Measurements from ENCODE around the gene ATP9A. TPM values are rescaled to one million over a fixed set of nuclear protein-coding genes. Genes with fewer than 3 reads are reported as not detected.
A peak's percentile ranks its signal among the peaks of the same experiment; 100 is the strongest.

Gene ATP9A
- total RNA-seq, 1 experiment from 2014 or later: 31.3 TPM

DNA sequence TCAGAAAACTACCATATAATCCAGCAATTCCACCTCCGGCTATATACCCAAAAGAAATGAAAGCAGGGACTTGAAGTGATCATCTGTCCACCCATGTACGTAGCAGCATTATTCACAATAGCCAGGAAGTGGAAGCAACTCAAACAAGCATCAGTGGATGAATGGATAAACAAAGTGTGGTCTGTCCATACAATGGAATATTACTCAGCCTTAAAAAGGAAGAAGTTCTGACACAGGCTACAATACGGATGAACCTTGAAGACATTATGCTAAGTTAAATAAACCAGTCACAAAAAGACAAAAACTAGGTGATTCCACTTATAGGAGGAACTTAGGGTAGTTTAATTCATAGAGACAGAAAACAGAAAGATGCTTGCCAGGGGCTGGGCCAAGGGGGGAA, 76.5 kb downstream of the ATP9A start:
- H3K4me3 ChIP-seq (ENCODE audit: low read length): no peak overlapping the region
- no TSS peak for BruUV-seq (replicated peaks)
- no peak overlapping the region for H2AFZ ChIP-seq (ENCODE audit: low read length)
- no peaks in the 10 kb centered on the region for H3K9me2 ChIP-seq (replicated peaks; ENCODE audit: low read length)
- TF ChIP-seq EZH2phosphoT487 (IDR thresholded peaks at IDR 0.05; ENCODE audit: borderline replicate concordance, low read length): no peak
- TF ChIP-seq, protein P1, sequence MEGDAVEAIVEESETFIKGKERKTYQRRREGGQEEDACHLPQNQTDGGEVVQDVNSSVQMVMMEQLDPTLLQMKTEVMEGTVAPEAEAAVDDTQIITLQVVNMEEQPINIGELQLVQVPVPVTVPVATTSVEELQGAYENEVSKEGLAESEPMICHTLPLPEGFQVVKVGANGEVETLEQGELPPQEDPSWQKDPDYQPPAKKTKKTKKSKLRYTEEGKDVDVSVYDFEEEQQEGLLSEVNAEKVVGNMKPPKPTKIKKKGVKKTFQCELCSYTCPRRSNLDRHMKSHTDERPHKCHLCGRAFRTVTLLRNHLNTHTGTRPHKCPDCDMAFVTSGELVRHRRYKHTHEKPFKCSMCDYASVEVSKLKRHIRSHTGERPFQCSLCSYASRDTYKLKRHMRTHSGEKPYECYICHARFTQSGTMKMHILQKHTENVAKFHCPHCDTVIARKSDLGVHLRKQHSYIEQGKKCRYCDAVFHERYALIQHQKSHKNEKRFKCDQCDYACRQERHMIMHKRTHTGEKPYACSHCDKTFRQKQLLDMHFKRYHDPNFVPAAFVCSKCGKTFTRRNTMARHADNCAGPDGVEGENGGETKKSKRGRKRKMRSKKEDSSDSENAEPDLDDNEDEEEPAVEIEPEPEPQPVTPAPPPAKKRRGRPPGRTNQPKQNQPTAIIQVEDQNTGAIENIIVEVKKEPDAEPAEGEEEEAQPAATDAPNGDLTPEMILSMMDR (conservative IDR thresholded peaks at IDR 0.05; ENCODE audit: low read depth, low read length): no peak
- TF ChIP-seq EZH2 (IDR thresholded peaks at IDR 0.05; ENCODE audit: low read length, unreplicated experiment): no peak
- H3K27me3 ChIP-seq (ENCODE audit: low read length): no peaks in the 10 kb centered on the region
- ATAC-seq: no peak
- H3K36me3 ChIP-seq (ENCODE audit: low read depth, low read length): peaks cover 5% of the 10 kb centered on the region; the same call in 1 of the 2 replicates
- ChIA-PET POLR2A (ENCODE audit: unreplicated experiment) (no interaction called here), CTCF (no interaction called here)
- H3K9me3 ChIP-seq (ENCODE audit: low read length): no peaks in the 10 kb centered on the region
- no peaks in the 10 kb centered on the region for H4K20me1 ChIP-seq (ENCODE audit: low read length)
- no peak overlapping the region for H3K4me2 ChIP-seq (ENCODE audit: low read length)
- H3F3A ChIP-seq (ENCODE audit: low read length, unreplicated experiment): no peaks in the 10 kb centered on the region
- H3K79me2 ChIP-seq (ENCODE audit: low read length): no peaks in the 10 kb centered on the region
- peaks cover 31% of the 10 kb centered on the region for H3K4me1 ChIP-seq (ENCODE audit: insufficient read depth, low read length)
- no peak overlapping the region for H3K27ac ChIP-seq (ENCODE audit: low read length)
- H3K9ac ChIP-seq (ENCODE audit: low read length): no peak overlapping the region
- no peak for DNase-seq
- intact Hi-C loops (cut with micrococcal nuclease): no loop called here

DNA sequence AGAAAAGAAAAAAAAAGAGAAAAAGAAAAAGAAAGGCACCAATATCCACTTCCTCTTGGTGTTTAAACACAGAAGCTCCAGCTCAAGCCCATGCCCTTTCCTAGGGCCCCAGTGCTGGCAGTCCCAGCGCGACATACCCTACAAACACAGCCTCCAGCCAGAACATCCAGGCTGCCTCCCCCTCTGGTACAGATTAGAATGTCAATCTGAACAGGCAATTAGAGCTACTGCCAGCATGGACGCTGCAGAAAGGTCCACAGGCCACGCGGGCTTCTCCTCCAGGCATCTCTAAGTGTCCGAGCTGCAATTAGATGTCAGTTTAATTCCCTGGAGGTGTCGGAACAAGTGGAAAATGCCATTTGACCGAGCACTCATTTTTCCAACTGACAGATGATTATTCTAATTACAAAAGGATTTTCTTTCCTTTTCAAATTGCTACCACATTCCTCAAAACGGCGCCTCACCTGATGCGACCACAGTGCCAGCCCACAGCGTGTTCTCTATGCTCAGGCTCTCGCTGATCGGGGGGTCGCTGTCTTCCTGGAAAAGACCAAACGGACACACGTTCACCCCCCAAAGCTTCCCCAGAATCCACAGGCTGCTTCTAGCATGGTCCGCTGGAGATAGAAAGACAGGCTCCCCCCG, 79.5 kb downstream of the ATP9A start:
- Histone ChIP-seq H3K4me1 (ENCODE audit: insufficient read depth, low read length) (peaks cover 15% of the 10 kb centered on the region), H3F3A (ENCODE audit: low read length, unreplicated experiment) (no peaks in the 10 kb centered on the region), H4K20me1 (ENCODE audit: low read length) (no peaks in the 10 kb centered on the region), H3K27me3 (ENCODE audit: low read length) (no peaks in the 10 kb centered on the region), H2AFZ (ENCODE audit: low read length) (no peak overlapping the region), H3K9ac (ENCODE audit: low read length) (no peak overlapping the region), H3K4me3 (ENCODE audit: low read length) (no peak overlapping the region), H3K79me2 (ENCODE audit: low read length) (no peaks in the 10 kb centered on the region), H3K9me2 (replicated peaks; ENCODE audit: low read length) (no peaks in the 10 kb centered on the region), H3K36me3 (ENCODE audit: low read depth, low read length) (peaks cover 5% of the 10 kb centered on the region; the same call in 1 of the 2 replicates), H3K9me3 (ENCODE audit: low read length) (no peaks in the 10 kb centered on the region), H3K27ac (ENCODE audit: low read length) (no peak overlapping the region), H3K4me2 (ENCODE audit: low read length) (no peak overlapping the region)
- ChIA-PET CTCF (no interaction called here), POLR2A (ENCODE audit: unreplicated experiment) (no interaction called here)
- no TSS peak for BruUV-seq (replicated peaks)
- intact Hi-C loops (cut with micrococcal nuclease): no loop called here
- no peak for TF ChIP-seq EZH2 (IDR thresholded peaks at IDR 0.05; ENCODE audit: low read length, unreplicated experiment)
- TF ChIP-seq, protein P1 (conservative IDR thresholded peaks at IDR 0.05; ENCODE audit: low read depth, low read length): no peak
- TF ChIP-seq EZH2phosphoT487 (IDR thresholded peaks at IDR 0.05; ENCODE audit: borderline replicate concordance, low read length): no peak
- no peak for DNase-seq
- no peak for ATAC-seq

DNA sequence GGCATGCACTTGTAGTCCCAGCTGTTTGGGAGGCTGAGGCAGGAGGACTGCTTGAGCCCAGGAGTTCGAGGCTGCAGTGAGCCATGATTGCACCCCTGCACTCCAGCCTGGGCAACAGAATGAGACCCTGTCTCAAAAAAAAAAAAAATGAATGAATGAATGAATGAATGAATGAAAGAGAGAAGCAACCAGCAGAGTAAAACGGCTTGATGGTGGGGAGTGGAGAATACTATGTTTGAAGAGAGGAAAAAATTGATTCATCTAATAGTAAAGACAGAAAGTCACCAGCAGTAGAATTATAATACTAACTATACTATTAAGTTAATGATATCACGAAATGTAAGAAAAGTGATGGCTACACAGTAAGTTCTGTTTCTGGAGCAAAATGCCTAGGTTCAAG, 80.6 kb downstream of the ATP9A start:
- H3K9me3 ChIP-seq (ENCODE audit: low read length): no peaks in the 10 kb centered on the region
- peaks cover 5% of the 10 kb centered on the region; the same call in 1 of the 2 replicates for H3K36me3 ChIP-seq (ENCODE audit: low read depth, low read length)
- H3K4me2 ChIP-seq (ENCODE audit: low read length): peak overlapping the region; percentile 8
- CTCF ChIA-PET: no interaction called here
- H3K4me3 ChIP-seq (ENCODE audit: low read length): no peak overlapping the region
- H3K27me3 ChIP-seq (ENCODE audit: low read length): no peaks in the 10 kb centered on the region
- no peak overlapping the region for H2AFZ ChIP-seq (ENCODE audit: low read length)
- TF ChIP-seq EZH2 (IDR thresholded peaks at IDR 0.05; ENCODE audit: low read length, unreplicated experiment): no peak
- H4K20me1 ChIP-seq (ENCODE audit: low read length): no peaks in the 10 kb centered on the region
- no peak for ATAC-seq
- peak overlapping the region; percentile 23 for H3K9ac ChIP-seq (ENCODE audit: low read length)
- DNase-seq: no peak
- H3K79me2 ChIP-seq (ENCODE audit: low read length): no peaks in the 10 kb centered on the region
- POLR2A ChIA-PET (ENCODE audit: unreplicated experiment): no interaction called here
- H3K9me2 ChIP-seq (replicated peaks; ENCODE audit: low read length): no peaks in the 10 kb centered on the region
- BruUV-seq (replicated peaks): TSS peak; percentile 96
- H3K4me1 ChIP-seq (ENCODE audit: insufficient read depth, low read length): peaks cover 15% of the 10 kb centered on the region
- intact Hi-C loops (cut with micrococcal nuclease): no loop called here
- H3F3A ChIP-seq (ENCODE audit: low read length, unreplicated experiment): no peaks in the 10 kb centered on the region
- peak overlapping the region; percentile 76 for H3K27ac ChIP-seq (ENCODE audit: low read length)

Data from PC-3 (cell line).